DOHH2 (cell line): Measurements from ENCODE around the gene MYBPC2.

Experiments used
- H3F3A ChIP-seq: fragments of 200-600 bp; sonication (generic), shearing (Covaris generic); 2 replicates; pipeline ENCODE4 v1.6.0; 2016; ENCODE audit warnings: antibody characterized with exemption, mild to moderate bottlenecking; ENCODE audit not compliant: control insufficient read depth, insufficient read depth
- H3K27ac ChIP-seq: fragments of 200-600 bp; sonication (generic); 2 replicates; pipeline ENCODE4 v1.5.1; 2014; ENCODE audit warnings: low read depth, mild to moderate bottlenecking, low read length, moderate library complexity
- H3K27me3 ChIP-seq: fragments of 200-600 bp; sonication (generic); 2 replicates; pipeline ENCODE4 v1.6.1; 2014; ENCODE audit warnings: mild to moderate bottlenecking, low read length, mixed read lengths; ENCODE audit not compliant: control insufficient read depth
- H3K36me3 ChIP-seq: fragments of 200-600 bp; sonication (generic); 2 replicates; pipeline ENCODE4 v1.6.1; 2014; ENCODE audit warnings: mild to moderate bottlenecking, low read length, moderate library complexity, mixed read lengths; ENCODE audit not compliant: control insufficient read depth
- H3K4me1 ChIP-seq: fragments of 200-600 bp; sonication (generic); 2 replicates; pipeline ENCODE4 v1.6.1; 2014; ENCODE audit warnings: mild to moderate bottlenecking, low read length, mixed read lengths; ENCODE audit not compliant: control insufficient read depth
- H3K4me2 ChIP-seq: fragments of 200-600 bp; sonication (generic); 2 replicates; pipeline ENCODE4 v1.6.0; 2014; ENCODE audit warnings: mild to moderate bottlenecking, low read length, moderate library complexity
- H3K4me3 ChIP-seq: fragments of 200-600 bp; sonication (generic); 2 replicates; pipeline ENCODE4 v1.5.1; 2014; ENCODE audit warnings: mild to moderate bottlenecking, low read length, mixed read lengths
- H3K79me2 ChIP-seq: fragments of 200-600 bp; sonication (generic); 2 replicates; pipeline ENCODE4 v1.6.1; 2014; ENCODE audit warnings: mild to moderate bottlenecking, low read length, mixed read lengths; ENCODE audit not compliant: control insufficient read depth
- H3K9me2 ChIP-seq: fragments of 200-600 bp; sonication (generic); replicated peaks from 2 replicates; pipeline ENCODE4 v1.6.1; 2014; ENCODE audit warnings: mild to moderate bottlenecking, low read length, mixed read lengths; ENCODE audit not compliant: control insufficient read depth
- H3K9me3 ChIP-seq: fragments of 200-600 bp; sonication (generic); 2 replicates; pipeline ENCODE4 v1.6.1; 2014; ENCODE audit warnings: antibody characterized with exemption, low read length, mixed read lengths; ENCODE audit not compliant: control insufficient read depth, insufficient read depth
- H4K20me1 ChIP-seq: fragments of 200-600 bp; sonication (generic); 2 replicates; pipeline ENCODE4 v1.6.0; 2014; ENCODE audit warnings: low read depth, mild to moderate bottlenecking, antibody characterized with exemption, low read length, moderate library complexity; ENCODE audit not compliant: control insufficient read depth, insufficient read depth
- EZH2phosphoT487 ChIP-seq: fragments of 200-600 bp; sonication (generic); IDR thresholded peaks from 2 replicates; pipeline ENCODE4 v1.6.1; 2017; ENCODE audit warnings: borderline replicate concordance, mild to moderate bottlenecking, antibody characterized with exemption, low read length, moderate library complexity, mixed read lengths
- TF ChIP-seq, protein P1 (sequence below): fragments of 200-600 bp; sonication (generic); IDR thresholded peaks from one replicate; pipeline ENCODE4 v1.5.1; 2014; ENCODE audit warnings: antibody characterized with exemption, mild to moderate bottlenecking, low read depth, low read length; ENCODE audit not compliant: poor library complexity, severe bottlenecking

MYBPC2 gene

DNA sequence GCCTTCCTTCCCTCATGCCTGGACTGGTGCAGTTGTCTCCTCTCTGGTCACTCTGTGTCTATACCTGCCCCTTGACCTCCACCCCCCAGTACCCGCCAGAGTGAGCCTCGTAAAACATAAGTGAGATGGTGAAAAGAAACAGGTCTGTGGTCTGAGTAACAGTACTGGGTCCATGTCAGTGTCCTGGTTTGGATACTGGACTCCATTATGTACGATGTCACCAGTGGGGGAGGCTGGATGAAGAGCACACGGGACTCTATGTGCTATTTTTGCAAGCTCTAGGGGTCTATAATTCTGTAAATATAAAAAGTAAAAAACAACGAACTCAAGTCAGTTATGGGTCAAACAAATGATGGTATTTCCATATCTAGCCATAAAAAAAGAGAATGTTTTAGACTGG lies 14.4 kb downstream of the MYBPC2 start:
- Histone ChIP-seq H3F3A (no peaks in the 10 kb centered on the region), H3K36me3 (peaks cover 47% of the 10 kb centered on the region), H4K20me1 (no peaks in the 10 kb centered on the region), H3K27me3 (no peaks in the 10 kb centered on the region), H3K9me2 (no peaks in the 10 kb centered on the region), H3K4me2 (no peak overlapping the region), H3K9me3 (no peaks in the 10 kb centered on the region), H3K27ac (no peak overlapping the region), H3K4me3 (no peak overlapping the region), H3K4me1 (no peaks in the 10 kb centered on the region), H3K79me2 (no peaks in the 10 kb centered on the region)
- no peak for TF ChIP-seq EZH2phosphoT487
- TF ChIP-seq, protein P1, sequence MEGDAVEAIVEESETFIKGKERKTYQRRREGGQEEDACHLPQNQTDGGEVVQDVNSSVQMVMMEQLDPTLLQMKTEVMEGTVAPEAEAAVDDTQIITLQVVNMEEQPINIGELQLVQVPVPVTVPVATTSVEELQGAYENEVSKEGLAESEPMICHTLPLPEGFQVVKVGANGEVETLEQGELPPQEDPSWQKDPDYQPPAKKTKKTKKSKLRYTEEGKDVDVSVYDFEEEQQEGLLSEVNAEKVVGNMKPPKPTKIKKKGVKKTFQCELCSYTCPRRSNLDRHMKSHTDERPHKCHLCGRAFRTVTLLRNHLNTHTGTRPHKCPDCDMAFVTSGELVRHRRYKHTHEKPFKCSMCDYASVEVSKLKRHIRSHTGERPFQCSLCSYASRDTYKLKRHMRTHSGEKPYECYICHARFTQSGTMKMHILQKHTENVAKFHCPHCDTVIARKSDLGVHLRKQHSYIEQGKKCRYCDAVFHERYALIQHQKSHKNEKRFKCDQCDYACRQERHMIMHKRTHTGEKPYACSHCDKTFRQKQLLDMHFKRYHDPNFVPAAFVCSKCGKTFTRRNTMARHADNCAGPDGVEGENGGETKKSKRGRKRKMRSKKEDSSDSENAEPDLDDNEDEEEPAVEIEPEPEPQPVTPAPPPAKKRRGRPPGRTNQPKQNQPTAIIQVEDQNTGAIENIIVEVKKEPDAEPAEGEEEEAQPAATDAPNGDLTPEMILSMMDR, result no peak

DNA sequence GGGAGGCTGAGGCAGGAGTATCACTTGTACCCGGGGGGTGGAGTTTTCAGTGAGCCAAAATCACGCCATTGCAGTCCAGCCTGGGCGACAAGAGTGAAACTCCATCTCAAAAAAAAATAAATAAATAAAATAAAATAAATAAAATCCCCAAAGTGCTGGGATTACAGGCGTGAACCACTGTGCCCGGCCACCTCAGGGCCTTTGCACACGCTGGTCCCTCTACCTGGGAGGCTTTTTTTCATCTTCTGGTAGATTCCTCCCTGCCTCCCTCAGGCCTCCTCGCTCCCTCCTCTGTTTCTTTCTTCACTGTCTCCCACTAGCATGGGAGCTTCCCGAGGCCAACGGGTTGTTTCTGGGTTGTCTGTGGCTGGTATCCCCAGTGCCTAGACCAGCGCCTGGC lies 15.1 kb downstream of the MYBPC2 start:
- H3K27me3 ChIP-seq, result no peaks in the 10 kb centered on the region
- H3K27ac ChIP-seq, result no peak overlapping the region
- H3K4me3 ChIP-seq, result no peak overlapping the region
- no peaks in the 10 kb centered on the region for H4K20me1 ChIP-seq
- H3K4me2 ChIP-seq, result no peak overlapping the region
- no peaks in the 10 kb centered on the region for H3K9me2 ChIP-seq
- H3K4me1 ChIP-seq, result no peaks in the 10 kb centered on the region
- no peaks in the 10 kb centered on the region for H3K9me3 ChIP-seq
- H3K79me2 ChIP-seq, result no peaks in the 10 kb centered on the region
- H3F3A ChIP-seq, result no peaks in the 10 kb centered on the region
- TF ChIP-seq EZH2phosphoT487, result no peak
- TF ChIP-seq, protein P1, result no peak
- H3K36me3 ChIP-seq, result peaks cover 48% of the 10 kb centered on the region

DNA sequence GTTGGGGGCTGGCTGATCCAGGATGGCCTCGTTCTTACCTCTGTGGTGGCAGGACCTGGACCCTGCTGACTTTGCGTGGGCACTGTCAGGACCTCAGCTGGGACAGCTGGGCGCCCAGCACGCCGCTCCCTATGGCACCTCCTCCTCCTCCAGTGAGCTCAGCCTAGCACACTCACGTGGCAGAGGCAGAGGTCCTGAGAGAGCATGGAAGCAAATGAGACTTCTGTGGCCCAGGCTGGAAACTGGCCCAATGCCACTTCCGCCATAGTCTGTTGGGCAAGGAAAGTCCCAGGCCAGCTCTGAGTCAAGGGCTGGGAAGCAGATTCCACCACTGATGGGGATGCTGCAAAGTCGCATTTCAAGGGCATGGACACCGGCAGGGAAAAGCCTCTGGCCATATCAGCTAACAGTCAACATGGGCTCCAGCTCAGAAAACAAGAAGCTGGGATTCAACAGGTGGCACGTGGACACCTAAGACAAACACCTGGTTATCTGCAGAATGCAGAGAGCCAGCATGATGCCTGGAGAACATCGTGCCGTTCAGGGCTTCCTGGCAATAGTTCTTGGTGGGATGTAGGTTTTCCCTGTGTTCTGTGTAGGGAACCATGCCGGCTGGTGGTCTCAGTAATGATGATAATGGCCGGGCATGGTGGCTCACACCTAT lies 16.7 kb downstream of the MYBPC2 start:
- H3F3A ChIP-seq, result no peaks in the 10 kb centered on the region
- H3K4me1 ChIP-seq, result no peaks in the 10 kb centered on the region
- H3K27ac ChIP-seq, result no peak overlapping the region
- no peaks in the 10 kb centered on the region for H3K27me3 ChIP-seq
- TF ChIP-seq, protein P1, result no peak
- no peak for TF ChIP-seq EZH2phosphoT487
- no peaks in the 10 kb centered on the region for H4K20me1 ChIP-seq
- H3K36me3 ChIP-seq, result peaks cover 40% of the 10 kb centered on the region
- no peaks in the 10 kb centered on the region for H3K9me3 ChIP-seq
- no peaks in the 10 kb centered on the region for H3K9me2 ChIP-seq
- no peak overlapping the region for H3K4me2 ChIP-seq
- H3K4me3 ChIP-seq, result no peak overlapping the region
- H3K79me2 ChIP-seq, result no peaks in the 10 kb centered on the region
